LNCAP (cell line): ENCODE data around the gene POTEF.
"Not testable (repeated sequence)": the region's sequence is repeated elsewhere in the genome, so short reads cannot be mapped to it uniquely, and the experiment has no call there.

ENCODE experiments used
- CTCF ChIP-seq: fragments of 450-650 bp; IDR thresholded peaks from 2 replicates; pipeline ENCODE4 v1.5.1; 2017; ENCODE audit warnings: mild to moderate bottlenecking

Gene POTEF

GRCh38 chr2:130155956-130156623 is 27.1 kb upstream of the POTEF start:
- TF ChIP-seq CTCF: peak; percentile 64

GRCh38 chr2:130154773-130155765 is 26.0 kb upstream of the POTEF start:
- no peak for TF ChIP-seq CTCF

GRCh38 chr2:130152816-130153595 is 24.0 kb upstream of the POTEF start:
- TF ChIP-seq CTCF: no peak

- no peak for TF ChIP-seq CTCF
Observed at GRCh38 chr2:130150181-130151144, 21.4 kb upstream of the POTEF start.

- TF ChIP-seq CTCF: not testable (repeated sequence)
Observed at GRCh38 chr2:130145006-130145414, 16.0 kb upstream of the POTEF start, which contains the start of gene CCDC74B. Gene CCDC74B (minus strand): TSS chr2:130145112. CDS start chr2:130144996, 116 bp downstream.

GRCh38 chr2:130135692-130136541 is 6.9 kb upstream of the POTEF start:
- TF ChIP-seq CTCF: no peak
